Sigmoid colon (tissue), 7 donors: ENCODE measurements around the gene IRS2. TPM values are rescaled to one million over a fixed set of nuclear protein-coding genes. Genes with fewer than 3 reads are reported as not detected.

Source experiments
- DNase-seq: peaks from one replicate; pipeline ENCODE4 v3.0.0-alpha.2; 2019
- H3K27ac ChIP-seq, 4 donors: fragments of 200-600 bp; sonication (generic); one replicate each; pipeline ENCODE4 v1.5.1; 2016 to 2019; ENCODE audit warnings: mild to moderate bottlenecking in 1 of 4
- H3K27me3 ChIP-seq, 3 donors: fragments of 200-600 bp; sonication (generic); one replicate each; pipeline ENCODE4 v1.5.1; 2019; ENCODE audit warnings: mild to moderate bottlenecking in 1 of 3
- H3K36me3 ChIP-seq, 4 donors: fragments of 200-600 bp; sonication (generic); one replicate each; pipeline ENCODE4 v1.5.1; 2016 to 2019
- H3K4me1 ChIP-seq, 4 donors: fragments of 200-600 bp; sonication (generic); one replicate each; pipeline ENCODE4 v1.5.1; 2017 to 2019
- H3K4me3 ChIP-seq, 4 donors: fragments of 200-600 bp; sonication (generic); one replicate each; pipeline ENCODE4 v1.5.1; 2017 to 2019; ENCODE audit warnings: mild to moderate bottlenecking in 2 of 4, moderate library complexity in 1 of 4
- H3K9me3 ChIP-seq, 4 donors: fragments of 200-600 bp in 3 of 4; sonication (generic) in 3 of 4; one replicate each; pipeline versions ENCODE4 v1.5.1 to v1.6.1; 2013 to 2019
- EP300 ChIP-seq, 4 donors: sonication (generic); formaldehyde crosslinking; IDR thresholded peaks; one replicate each; pipeline ENCODE4 v1.6.1; 2017; ENCODE audit warnings: antibody characterized with exemption in 4 of 4
- POLR2A ChIP-seq, 2 donors: fragments of 450-650 bp; IDR thresholded peaks; one replicate each; pipeline ENCODE4 v1.6.1; 2016; ENCODE audit warnings: antibody characterized with exemption in 2 of 2, mild to moderate bottlenecking in 2 of 2, moderate library complexity in 2 of 2
- POLR2AphosphoS5 ChIP-seq, 4 donors: sonication (generic); formaldehyde crosslinking; IDR thresholded peaks; one replicate each; pipeline ENCODE4 v1.6.1; 2017; ENCODE audit warnings: antibody characterized with exemption in 4 of 4
- WGBS, 2 donors: extraction: QIAGEN DNeasy Blood & Tissue Kit; methylation state at CpG; one replicate each; pipeline ENCODE4 v1.1.7; 2013; 5-methylcytosine and 5-hydroxymethylcytosine counted together
- intact Hi-C: fragments of 100-400 bp; cut with DNase I; formaldehyde crosslinking; loops from one replicate; pipeline ENCODE4 v1.15.1; 2023
- polyA plus RNA-seq, 3 donors: library from polyadenylated mRNA; stranded (reverse); fragments of 200-250 nt; gene quantifications; one replicate each; pipeline ENCODE4 v1.2.3, GENCODE V29; 2013
- total RNA-seq, 4 donors: library from RNA; depleted of rRNA; stranded (reverse); fragments of >200 nt; gene quantifications; one replicate each; pipeline ENCODE4 v1.1.0, GENCODE V29; 2016
- TF ChIP-seq, protein P1 (sequence below), 4 experiments: fragments of 450-650 bp in 3 of 4; fragments of 200-600 bp in 1 of 4; IDR thresholded peaks; one replicate each; pipeline ENCODE4 v1.5.1; 2016 to 2019; ENCODE audit warnings: antibody characterized with exemption in 4 of 4, mild to moderate bottlenecking in 3 of 4, moderate library complexity in 2 of 4
- donor health status: healthy with polysubstance abuse.
- donor health status: Bipolar disorder and iron deficiency.
- donor health status: healthy.

Gene IRS2
- total and polyA plus RNA-seq, 7 donors: 3.6 to 21.9 (median 15.3) TPM

DNA sequence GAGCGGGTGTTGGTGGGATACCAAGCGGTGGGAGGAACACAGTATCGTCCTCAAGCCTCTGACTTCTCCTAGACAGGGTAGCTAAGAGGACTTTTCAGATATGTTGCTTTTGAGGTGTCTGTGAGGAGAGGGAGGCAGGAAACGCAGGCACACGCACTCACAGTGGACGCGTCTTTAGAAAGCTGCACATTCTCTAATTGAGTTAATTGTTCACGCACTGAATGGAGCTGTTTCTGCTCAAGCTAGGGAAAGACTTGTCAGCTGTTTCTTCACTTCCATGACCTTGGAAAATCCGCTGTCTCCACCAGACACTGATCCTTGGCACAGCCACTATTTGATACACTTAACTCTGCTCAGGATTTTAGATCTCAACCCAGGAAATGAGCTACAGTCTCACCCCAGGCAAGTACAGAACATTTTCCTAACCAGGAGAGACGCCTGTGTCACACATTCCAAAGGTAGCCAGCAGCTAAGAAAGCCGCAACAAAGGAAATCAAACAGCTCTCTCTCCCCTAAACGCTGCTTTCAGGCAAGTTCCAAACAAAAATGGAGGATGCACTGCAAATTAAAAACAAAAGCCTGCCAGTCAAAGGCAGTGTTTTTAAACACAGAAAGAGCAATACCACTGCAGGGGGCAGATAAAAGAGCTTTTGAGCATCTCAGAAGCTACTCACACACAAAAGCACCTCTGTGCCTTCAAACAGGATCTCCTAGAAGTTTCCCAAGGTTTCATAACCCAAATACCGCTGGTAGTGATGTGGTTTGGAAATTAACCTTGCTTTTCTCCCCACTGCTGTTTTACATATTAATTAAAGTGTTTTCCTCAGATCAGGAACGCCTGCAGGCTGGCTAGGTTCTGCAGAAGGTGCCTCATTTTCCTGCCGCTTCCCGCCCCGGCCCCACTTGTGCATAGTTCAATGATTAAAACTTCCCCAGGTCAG is 57.3 kb downstream of the IRS2 start:
- Histone ChIP-seq H3K36me3 (no peaks in the 10 kb centered on the region), H3K9me3 (no peaks in the 10 kb centered on the region), H3K27me3 (no peaks in the 10 kb centered on the region), H3K4me1 (peaks cover 0 to 4% (median 0%) of the 10 kb centered on the region in 4 donors), H3K27ac (no peak overlapping the region), H3K4me3 (no peak overlapping the region)
- WGBS, 2 donors: 82 to 88% methylated on average over 17 of the region's 17 CpGs
- no peak for DNase-seq
- intact Hi-C loops: no loop called here
- TF ChIP-seq EP300 (IDR thresholded peaks at IDR 0.05) (no peak), POLR2A (IDR thresholded peaks at IDR 0.05) (no peak), POLR2AphosphoS5 (IDR thresholded peaks at IDR 0.05) (no peak)
- TF ChIP-seq, protein P1, sequence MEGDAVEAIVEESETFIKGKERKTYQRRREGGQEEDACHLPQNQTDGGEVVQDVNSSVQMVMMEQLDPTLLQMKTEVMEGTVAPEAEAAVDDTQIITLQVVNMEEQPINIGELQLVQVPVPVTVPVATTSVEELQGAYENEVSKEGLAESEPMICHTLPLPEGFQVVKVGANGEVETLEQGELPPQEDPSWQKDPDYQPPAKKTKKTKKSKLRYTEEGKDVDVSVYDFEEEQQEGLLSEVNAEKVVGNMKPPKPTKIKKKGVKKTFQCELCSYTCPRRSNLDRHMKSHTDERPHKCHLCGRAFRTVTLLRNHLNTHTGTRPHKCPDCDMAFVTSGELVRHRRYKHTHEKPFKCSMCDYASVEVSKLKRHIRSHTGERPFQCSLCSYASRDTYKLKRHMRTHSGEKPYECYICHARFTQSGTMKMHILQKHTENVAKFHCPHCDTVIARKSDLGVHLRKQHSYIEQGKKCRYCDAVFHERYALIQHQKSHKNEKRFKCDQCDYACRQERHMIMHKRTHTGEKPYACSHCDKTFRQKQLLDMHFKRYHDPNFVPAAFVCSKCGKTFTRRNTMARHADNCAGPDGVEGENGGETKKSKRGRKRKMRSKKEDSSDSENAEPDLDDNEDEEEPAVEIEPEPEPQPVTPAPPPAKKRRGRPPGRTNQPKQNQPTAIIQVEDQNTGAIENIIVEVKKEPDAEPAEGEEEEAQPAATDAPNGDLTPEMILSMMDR (IDR thresholded peaks at IDR 0.05): no peak

DNA sequence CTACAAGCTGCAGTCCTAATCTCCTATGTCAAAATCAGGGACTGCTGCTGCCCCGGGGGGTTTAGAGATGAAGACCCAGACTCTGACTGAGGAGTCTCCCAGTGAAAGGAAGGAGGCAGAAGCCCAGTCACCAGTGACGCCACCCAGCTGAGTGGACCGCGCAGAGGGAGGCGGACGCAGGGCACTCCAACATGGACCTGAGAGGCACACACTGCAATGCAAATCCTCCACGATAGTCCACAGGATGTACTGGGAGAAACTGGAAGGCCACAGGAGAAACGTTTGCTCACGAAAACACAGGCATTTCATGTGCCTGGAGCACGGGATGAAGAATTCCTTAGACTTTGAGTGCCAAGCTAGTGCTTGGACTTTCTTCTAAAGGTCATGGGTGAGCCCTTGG is 58.3 kb downstream of the IRS2 start:
- intact Hi-C loops: no loop called here
- H3K36me3 ChIP-seq: no peaks in the 10 kb centered on the region
- TF ChIP-seq EP300 (IDR thresholded peaks at IDR 0.05): no peak
- no peak for TF ChIP-seq POLR2AphosphoS5 (IDR thresholded peaks at IDR 0.05)
- TF ChIP-seq, protein P1 (IDR thresholded peaks at IDR 0.05): no peak
- TF ChIP-seq POLR2A (IDR thresholded peaks at IDR 0.05): no peak
- no peaks in the 10 kb centered on the region for H3K27me3 ChIP-seq
- H3K9me3 ChIP-seq: no peaks in the 10 kb centered on the region
- H3K4me3 ChIP-seq: no peak overlapping the region
- peaks cover 0 to 4% (median 0%) of the 10 kb centered on the region in 4 donors for H3K4me1 ChIP-seq
- no peak overlapping the region for H3K27ac ChIP-seq
- WGBS, 2 donors: 90 to 92% methylated on average over 10 of the region's 10 CpGs
- DNase-seq: no peak

DNA sequence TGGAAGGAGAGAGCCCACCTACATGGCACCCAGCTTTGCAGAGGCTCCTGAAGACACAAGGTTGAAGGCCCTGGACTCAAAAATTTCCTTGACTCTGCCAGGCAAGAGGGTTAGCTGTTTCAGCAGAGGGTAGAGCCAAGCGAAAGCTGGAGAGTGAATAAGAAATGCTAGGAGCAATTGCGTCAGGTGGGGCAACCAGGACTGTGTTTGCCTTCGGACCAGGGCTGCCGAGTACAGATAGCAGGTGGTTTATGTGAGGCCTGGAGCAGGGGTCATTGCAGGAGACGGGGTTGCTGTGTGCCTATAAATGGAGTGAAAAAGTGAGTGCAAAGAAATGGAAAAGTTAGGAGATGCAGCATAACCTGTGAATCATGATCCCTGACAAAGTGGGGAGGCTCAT is 59.1 kb downstream of the IRS2 start:
- Histone ChIP-seq H3K9me3 (no peaks in the 10 kb centered on the region), H3K27ac (no peak overlapping the region), H3K4me1 (peaks cover 0 to 4% (median 0%) of the 10 kb centered on the region in 4 donors), H3K36me3 (no peaks in the 10 kb centered on the region), H3K4me3 (no peak overlapping the region), H3K27me3 (no peaks in the 10 kb centered on the region)
- TF ChIP-seq POLR2A (IDR thresholded peaks at IDR 0.05) (no peak), EP300 (IDR thresholded peaks at IDR 0.05) (no peak), POLR2AphosphoS5 (IDR thresholded peaks at IDR 0.05) (no peak)
- TF ChIP-seq, protein P1 (IDR thresholded peaks at IDR 0.05): no peak
- WGBS, 2 donors: 84 to 88% methylated on average over 5 of the region's 5 CpGs
- no peak for DNase-seq
- intact Hi-C loops: no loop called here

DNA sequence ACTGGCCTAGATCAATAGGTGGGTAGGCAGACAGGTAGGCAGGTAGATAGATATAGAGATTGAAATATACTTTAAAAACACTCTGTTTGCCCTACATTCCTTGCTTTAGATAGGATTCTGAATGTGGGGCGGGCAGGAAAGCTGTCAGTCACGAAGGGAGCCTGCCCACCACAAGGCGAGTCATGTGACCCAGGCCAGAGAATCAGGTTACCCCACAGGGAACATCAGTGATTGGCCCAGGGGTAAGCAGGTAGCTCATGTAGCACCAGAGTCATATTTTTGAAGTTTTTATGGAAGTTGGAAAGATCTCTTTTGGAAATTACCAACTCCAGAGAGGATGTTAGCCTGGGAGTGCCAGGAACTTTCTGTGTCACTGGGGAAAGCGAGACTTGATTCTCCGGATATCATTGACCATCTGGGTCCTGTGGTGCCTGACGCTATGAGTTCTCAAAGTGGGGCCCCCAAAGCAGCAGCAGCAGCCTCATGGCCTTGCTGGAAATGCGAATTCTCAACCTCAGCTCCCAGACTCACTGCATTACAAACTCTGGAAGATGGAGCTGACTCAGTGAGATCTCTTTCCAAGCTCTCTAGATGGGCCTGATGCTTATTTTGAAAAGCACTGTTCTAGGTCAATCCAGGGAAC is 60.3 kb downstream of the IRS2 start:
- intact Hi-C loops: no loop called here

More for the DNA sequence above, 60.3 kb downstream of the IRS2 start:
- TF ChIP-seq, protein P1 (IDR thresholded peaks at IDR 0.05): no peak
- TF ChIP-seq EP300 (IDR thresholded peaks at IDR 0.05) (no peak), POLR2A (IDR thresholded peaks at IDR 0.05) (no peak), POLR2AphosphoS5 (IDR thresholded peaks at IDR 0.05) (no peak)
- no peak for DNase-seq
- no peak overlapping the region for H3K4me3 ChIP-seq
- H3K27ac ChIP-seq: no peak overlapping the region
- no peaks in the 10 kb centered on the region for H3K36me3 ChIP-seq
- H3K27me3 ChIP-seq: no peaks in the 10 kb centered on the region
- 93 to 95% methylated on average over 7 of the region's 7 CpGs for WGBS, 2 donors
- peaks cover 0 to 4% (median 0%) of the 10 kb centered on the region in 4 donors for H3K4me1 ChIP-seq
- no peaks in the 10 kb centered on the region for H3K9me3 ChIP-seq
